Endothelial cell of hepatic sinusoid (primary cell): ENCODE data around the gene LILRA6.
"Not testable (repeated sequence)": the region's sequence is repeated elsewhere in the genome, so short reads cannot be mapped to it uniquely, and the experiment has no call there.

ENCODE experiments used
- in situ Hi-C: cut with HindIII; loops from 2 replicates; pipeline ENCODE4 v1.10.0; 2017; ENCODE audit warnings: low sequenced_read_pairs

The LILRA6 gene

DNA sequence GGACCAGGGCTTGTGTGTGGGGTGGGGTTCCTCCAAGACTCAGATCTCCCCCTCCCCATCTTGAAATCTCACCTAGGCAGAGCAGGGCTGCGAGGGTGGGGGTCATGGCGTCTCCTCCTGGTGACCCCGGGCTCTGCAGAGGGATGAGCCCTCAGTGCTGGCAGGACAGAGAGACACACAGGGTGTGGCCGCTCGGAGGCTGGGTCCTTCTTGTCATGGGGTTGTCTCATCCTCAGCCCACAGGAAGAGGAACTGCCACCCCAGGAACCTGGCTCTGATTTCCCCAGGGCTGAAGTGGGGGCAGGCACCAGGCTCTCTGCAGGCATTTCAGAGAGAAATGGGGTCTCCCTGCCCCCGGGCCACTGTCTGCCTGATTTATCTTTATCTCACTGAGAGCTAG lies at the start of gene LILRA6:
TSS of gene LILRA6 (minus strand) at position 145 of the 400 bp plus-strand sequence.
- in situ Hi-C loops: not testable (repeated sequence)

- in situ Hi-C loops: not testable (repeated sequence)
Observed at GRCh38 chr19:54289160-54289559, 46.6 kb upstream of the LILRA6 start.

DNA sequence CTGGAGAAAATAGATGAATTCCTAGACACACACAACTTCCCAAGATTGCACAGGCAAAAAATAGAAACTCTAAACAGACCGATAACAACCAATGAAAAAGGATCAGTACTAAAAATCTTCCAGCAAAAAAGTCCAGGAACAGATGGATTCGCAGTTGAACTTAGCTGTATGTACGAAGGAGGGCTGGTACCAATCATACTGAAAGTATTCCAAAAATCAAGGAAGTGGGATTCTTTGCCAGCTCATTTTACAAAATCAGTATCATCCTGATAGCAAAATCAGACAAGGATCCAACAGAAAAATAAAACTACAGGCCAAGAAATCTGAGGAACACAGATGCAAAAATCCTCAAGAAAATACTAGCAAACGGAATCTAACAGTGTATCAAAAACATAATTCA lies 44.9 kb upstream of the LILRA6 start:
- in situ Hi-C loops: no loop called here

GRCh38 chr19:54286283-54286682 lies 43.7 kb upstream of the LILRA6 start:
- in situ Hi-C loops: not testable (repeated sequence)

DNA sequence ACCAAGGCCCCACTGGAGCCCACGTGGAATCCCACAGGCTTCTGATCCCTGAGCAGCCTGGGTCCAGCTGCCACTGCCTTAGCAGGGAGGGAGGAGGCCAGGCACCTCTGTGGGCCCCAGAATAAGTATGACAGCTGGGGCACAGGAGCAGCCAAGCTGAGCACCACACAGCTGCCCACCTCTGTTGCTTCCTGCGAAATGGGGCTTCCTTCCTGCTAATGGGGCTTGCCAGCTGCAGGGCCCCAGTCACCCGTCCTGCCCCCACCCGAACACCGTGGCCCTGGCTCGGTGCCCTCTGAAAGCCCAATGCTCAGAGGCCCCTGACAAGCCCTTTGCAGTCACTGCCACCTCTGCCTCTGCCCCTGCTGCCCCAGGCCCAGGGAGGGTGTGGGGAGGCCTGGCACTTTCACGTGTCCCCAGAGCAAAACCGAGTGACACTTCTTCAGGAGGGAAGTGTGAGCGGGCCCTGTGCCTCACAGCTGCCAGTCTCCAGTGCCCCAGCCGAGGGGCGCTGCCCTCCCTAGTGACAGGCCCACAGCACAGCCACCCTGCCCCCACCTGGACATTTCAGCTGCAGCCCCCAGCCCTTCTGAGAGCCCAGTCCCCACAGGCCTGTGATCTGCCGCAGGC lies 43.0 kb upstream of the LILRA6 start:
- in situ Hi-C loops: not testable (repeated sequence)

- in situ Hi-C loops: loop anchor here (5.0 kb wide), 1 partner anchor 69 kb away; no protein-coding TSS in a partner anchor
Observed at GRCh38 chr19:54282686-54283470, 40.3 kb upstream of the LILRA6 start.

- in situ Hi-C loops: loop anchor here (5.0 kb wide), 1 partner anchor 71 kb away; no protein-coding TSS in a partner anchor
Observed at GRCh38 chr19:54281729-54282075, 39.1 kb upstream of the LILRA6 start.

- in situ Hi-C loops: loop anchor here (5.0 kb wide), 1 partner anchor 71 kb away; no protein-coding TSS in a partner anchor
Observed at GRCh38 chr19:54281007-54281728, 38.6 kb upstream of the LILRA6 start, which contains the start of gene LILRB2. TSS of gene LILRB2 (minus strand) at chr19:54281110. CDS start at chr19:54280496, 614 bp downstream.

DNA sequence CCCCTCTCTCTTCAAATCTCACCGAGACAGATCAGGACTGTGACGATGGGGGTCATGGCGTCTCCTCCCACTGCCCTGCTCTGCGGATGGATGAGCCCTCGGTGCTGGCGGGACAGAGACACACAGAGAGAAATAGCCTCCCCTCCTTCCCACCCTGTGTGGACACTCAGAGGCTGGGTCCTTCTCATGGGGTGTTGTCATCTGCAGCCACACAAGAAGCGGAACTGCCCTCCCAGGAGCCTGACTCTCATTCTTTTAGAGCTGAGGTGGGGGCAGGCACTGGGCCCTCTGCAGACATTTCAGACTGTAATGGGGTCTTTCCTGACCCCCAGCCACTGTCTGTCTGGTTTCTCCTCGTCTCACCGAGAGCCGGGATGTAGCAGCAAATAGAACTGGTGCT lies 37.9 kb upstream of the LILRA6 start:
- in situ Hi-C loops: loop anchor here (5.0 kb wide), 1 partner anchor 72 kb away; no protein-coding TSS in a partner anchor

GRCh38 chr19:54280025-54280424 lies 37.4 kb upstream of the LILRA6 start:
- in situ Hi-C loops: loop anchor here (5.0 kb wide), 1 partner anchor 72 kb away; no protein-coding TSS in a partner anchor

DNA sequence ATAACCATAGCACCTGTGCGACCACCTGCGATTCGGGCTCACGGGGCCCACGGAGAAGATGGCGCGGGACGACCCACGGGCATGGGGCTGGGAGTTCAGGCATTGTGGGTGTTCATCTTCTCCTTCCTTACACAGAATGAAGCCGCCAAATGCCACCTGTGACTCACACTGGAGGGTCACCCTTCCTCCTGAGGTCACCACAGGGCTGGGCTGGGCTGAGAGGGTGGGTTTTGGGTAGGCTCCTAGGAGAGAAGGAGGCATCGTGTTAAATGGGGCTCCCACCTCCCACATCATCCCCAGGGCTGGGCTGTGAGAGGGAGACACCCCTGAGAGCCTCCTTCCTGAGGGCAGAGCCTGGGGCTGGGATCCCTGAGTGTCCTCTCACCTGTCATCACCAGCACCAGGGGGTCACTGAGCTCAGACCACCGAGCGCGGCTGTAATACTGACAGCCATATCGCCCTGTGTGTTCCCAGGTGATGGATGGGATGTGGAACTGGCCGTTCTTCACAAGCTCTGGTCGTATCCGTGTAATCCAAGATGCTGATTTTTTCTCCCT lies 36.9 kb upstream of the LILRA6 start:
- in situ Hi-C loops: no loop called here

DNA sequence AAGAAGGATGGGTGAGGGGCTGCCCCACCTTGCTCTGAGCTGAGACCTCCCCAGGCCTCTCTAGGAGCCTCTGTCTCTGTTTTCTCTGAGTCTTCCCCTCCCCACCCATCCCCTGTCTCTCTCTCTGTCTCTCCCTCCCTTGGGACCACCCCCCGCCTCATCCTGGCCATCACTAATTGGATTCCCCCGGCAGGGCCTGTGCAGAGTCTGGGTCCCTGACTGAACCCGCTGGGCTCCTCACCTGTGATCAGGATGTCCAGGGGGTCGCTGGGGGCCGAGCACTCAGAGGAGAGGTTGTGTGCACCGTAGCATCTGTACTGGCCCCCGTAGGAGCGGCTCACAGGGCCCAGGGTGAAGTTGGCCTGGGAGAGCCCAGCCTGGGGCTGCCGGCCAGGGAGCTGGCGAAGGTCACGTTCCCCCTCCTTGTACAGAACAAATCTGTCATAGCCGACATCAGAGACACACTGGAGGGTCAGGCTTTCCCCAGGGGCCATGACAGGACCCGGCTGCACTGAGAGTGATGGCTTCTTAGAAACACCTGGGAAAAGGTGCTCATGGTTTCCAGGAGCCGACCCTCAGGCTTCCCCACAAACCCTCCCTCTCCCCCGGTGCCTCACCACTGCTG lies 36.1 kb upstream of the LILRA6 start:
- in situ Hi-C loops: not testable (repeated sequence)

- in situ Hi-C loops: not testable (repeated sequence)
Observed at GRCh38 chr19:54278056-54278455, 35.5 kb upstream of the LILRA6 start.

DNA sequence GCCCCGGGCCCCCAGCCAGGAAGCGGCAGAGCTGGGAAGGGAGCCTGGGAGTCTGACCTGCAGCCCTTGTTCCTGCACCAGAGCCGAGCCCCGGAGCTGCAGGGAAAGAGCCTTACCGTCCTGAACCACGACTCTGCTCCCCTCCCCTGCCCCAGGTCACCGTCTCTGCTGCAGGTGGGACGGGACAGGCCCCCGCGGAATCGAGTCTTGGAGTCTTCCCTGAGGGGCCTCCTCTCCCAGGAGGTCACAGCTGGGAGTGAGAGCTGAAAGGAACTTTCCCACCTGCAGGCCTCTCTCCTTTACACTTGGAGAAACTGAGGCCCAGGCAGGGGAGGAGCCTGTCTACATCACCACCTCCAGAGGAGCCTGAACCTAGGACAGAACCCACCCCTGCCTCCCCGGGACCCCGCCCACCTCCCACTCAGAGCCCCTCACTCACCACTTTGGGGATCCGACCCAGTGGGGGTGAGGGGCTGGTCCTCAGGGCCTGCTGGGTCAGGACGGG lies 34.6 kb upstream of the LILRA6 start:
- in situ Hi-C loops: not testable (repeated sequence)

DNA sequence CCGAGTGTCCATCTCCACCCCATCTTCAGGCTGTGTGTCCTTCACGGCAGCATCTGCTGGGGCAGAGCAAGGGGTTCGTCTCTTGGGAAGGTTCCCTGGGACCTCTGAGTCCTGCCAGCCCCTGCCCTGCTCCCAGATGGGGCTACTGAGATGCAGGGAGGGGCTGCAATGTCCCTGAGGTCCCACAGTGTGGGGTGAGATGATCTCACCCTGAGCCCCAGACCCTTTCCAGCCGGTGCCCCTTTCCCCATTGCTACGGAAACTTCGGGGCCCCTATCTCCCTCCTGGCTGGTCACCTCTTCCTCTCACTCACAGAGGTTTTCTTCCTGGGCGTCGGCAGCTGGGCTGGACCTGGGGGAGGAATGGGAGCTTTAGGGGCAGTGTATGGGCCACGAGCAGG lies 33.4 kb upstream of the LILRA6 start:
- in situ Hi-C loops: no loop called here

- in situ Hi-C loops: not testable (repeated sequence)
Observed at GRCh38 chr19:54274516-54274915, 31.9 kb upstream of the LILRA6 start.

DNA sequence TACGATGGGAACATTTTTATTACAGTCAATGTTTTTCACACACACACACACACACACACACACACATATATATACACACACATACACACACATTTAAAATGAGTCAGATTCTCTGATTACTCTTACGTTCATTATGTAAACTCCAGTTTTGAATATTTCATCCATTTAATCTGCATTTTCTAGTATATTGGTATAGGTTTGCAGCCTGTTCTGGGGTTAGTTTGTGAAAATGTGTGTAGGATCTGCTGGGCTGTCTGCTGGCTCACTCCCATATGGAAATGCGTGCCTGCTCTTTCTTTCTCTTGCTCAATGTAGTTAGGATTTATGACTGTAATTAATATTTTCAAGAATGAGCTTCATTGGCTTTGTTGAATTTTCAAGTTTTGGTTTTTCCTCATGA lies 31.2 kb upstream of the LILRA6 start:
- in situ Hi-C loops: no loop called here

DNA sequence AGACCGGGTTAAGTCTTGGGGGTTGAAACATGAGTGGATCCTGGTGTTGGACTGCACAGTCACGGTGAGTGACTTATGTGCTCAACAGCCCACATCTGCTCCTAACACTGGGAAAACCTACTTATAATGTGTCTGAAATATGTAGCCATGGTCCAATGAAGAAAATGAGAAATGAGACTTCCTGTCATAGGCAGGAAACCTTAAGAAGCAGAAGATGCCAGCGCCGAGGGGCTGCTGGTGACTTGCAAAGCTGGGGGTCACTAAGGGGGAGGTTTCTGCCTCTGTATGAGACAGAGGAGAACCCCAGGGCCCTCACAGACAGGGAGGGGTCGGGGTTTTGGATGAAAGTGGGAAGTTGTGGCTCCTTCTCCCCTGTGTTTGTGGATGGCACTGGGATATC lies 29.6 kb upstream of the LILRA6 start:
- in situ Hi-C loops: not testable (repeated sequence)

DNA sequence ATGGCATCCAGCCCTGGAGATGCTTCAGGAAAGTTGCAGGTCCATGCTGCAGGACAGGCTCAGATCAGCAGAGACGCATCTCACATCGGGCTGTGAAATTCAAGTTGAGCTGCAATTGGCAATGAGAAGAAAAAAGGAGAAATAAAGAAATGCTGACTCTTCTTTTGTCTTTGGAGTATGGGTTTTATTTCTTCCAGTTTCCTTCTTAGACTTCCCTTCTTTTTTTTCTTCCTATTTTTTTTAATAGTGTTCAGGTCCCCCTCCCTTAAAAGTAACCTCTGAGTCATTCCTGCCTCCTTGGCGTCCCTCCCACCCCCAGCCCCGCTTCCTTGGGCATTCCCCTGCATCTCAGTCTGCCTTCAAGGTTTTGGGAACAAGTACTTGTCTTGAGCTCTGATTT lies 29.0 kb upstream of the LILRA6 start:
- in situ Hi-C loops: not testable (repeated sequence)

- in situ Hi-C loops: no loop called here
Observed at GRCh38 chr19:54271106-54271505, 28.5 kb upstream of the LILRA6 start.
